RWPE2 (cell line): ENCODE data around the gene TECPR1.

Experiments used
- ATAC-seq: fragments of 200-7000 bp; cut with Tn5 transposase; 3 replicates; pipeline ENCODE4 v1.9.1; 2021; ENCODE audit warnings: low read depth
- DNase-seq: peaks from one replicate; pipeline ENCODE4 v3.0.0-alpha.2; 2020; ENCODE audit warnings: low spot score
- H3K27ac ChIP-seq: fragments of 450-650 bp; 2 replicates; pipeline ENCODE4 v1.5.1; 2017; ENCODE audit warnings: mild to moderate bottlenecking; ENCODE audit not compliant: poor library complexity, severe bottlenecking
- H3K27me3 ChIP-seq: fragments of 250-450 bp; sonication (Bioruptor Pico); 2 replicates; pipeline ENCODE4 v1.5.1; 2021; ENCODE audit warnings: mild to moderate bottlenecking, moderate library complexity; ENCODE audit not compliant: insufficient read depth, poor library complexity, severe bottlenecking
- H3K36me3 ChIP-seq: fragments of 250-450 bp; sonication (Bioruptor Pico); 2 replicates; pipeline ENCODE4 v1.5.1; 2020; ENCODE audit warnings: low read depth, mild to moderate bottlenecking, moderate library complexity
- H3K4me1 ChIP-seq: fragments of 250-450 bp; sonication (Bioruptor Pico); 2 replicates; pipeline ENCODE4 v1.5.1; 2021; ENCODE audit warnings: mild to moderate bottlenecking, moderate library complexity; ENCODE audit not compliant: insufficient read depth, poor library complexity, severe bottlenecking
- H3K4me3 ChIP-seq: fragments of 250-450 bp; sonication (Bioruptor Pico); 2 replicates; pipeline ENCODE4 v1.5.1; 2021; ENCODE audit warnings: mild to moderate bottlenecking, moderate library complexity; ENCODE audit not compliant: severe bottlenecking
- H3K9me3 ChIP-seq: fragments of 250-450 bp; sonication (Bioruptor Pico); 2 replicates; pipeline ENCODE4 v1.5.1; 2021; ENCODE audit warnings: mild to moderate bottlenecking, moderate library complexity; ENCODE audit not compliant: severe bottlenecking
- CTCF ChIP-seq: fragments of 450-650 bp; IDR thresholded peaks from one replicate; pipeline ENCODE4 v1.5.1; 2017; ENCODE audit warnings: mild to moderate bottlenecking, moderate library complexity; ENCODE audit not compliant: poor library complexity, severe bottlenecking

Gene TECPR1

GRCh38 chr7:98199131-98199530 lies 52.9 kb downstream of the TECPR1 start:
- Histone ChIP-seq H3K27me3 (no peaks in the 10 kb centered on the region), H3K4me3 (no peak overlapping the region), H3K9me3 (no peaks in the 10 kb centered on the region), H3K4me1 (no peaks in the 10 kb centered on the region), H3K27ac (no peak overlapping the region), H3K36me3 (no peaks in the 10 kb centered on the region)
- no peak for TF ChIP-seq CTCF
- ATAC-seq = no peak
- DNase-seq = no peak

GRCh38 chr7:98196706-98197605 lies 55.1 kb downstream of the TECPR1 start:
- ATAC-seq = no peak
- Histone ChIP-seq H3K36me3 (peaks cover 8% of the 10 kb centered on the region; the same call in 1 of the 2 replicates), H3K27me3 (no peaks in the 10 kb centered on the region), H3K27ac (no peak overlapping the region), H3K4me1 (no peaks in the 10 kb centered on the region), H3K9me3 (no peaks in the 10 kb centered on the region), H3K4me3 (no peak overlapping the region)
- no peak for DNase-seq
- no peak for TF ChIP-seq CTCF

GRCh38 chr7:98194672-98195457 lies 57.2 kb downstream of the TECPR1 start:
- no peaks in the 10 kb centered on the region for H3K4me1 ChIP-seq
- no peaks in the 10 kb centered on the region for H3K27me3 ChIP-seq
- H3K27ac ChIP-seq = no peak overlapping the region
- no peak overlapping the region for H3K4me3 ChIP-seq
- TF ChIP-seq CTCF = no peak
- DNase-seq = no peak
- no peak for ATAC-seq
- H3K36me3 ChIP-seq = peaks cover 11% of the 10 kb centered on the region
- no peaks in the 10 kb centered on the region for H3K9me3 ChIP-seq

GRCh38 chr7:98194186-98194585 lies 57.8 kb downstream of the TECPR1 start:
- no peaks in the 10 kb centered on the region for H3K4me1 ChIP-seq
- no peak overlapping the region for H3K4me3 ChIP-seq
- H3K27ac ChIP-seq = no peak overlapping the region
- H3K9me3 ChIP-seq = no peaks in the 10 kb centered on the region
- no peak for TF ChIP-seq CTCF
- no peak for DNase-seq
- no peak for ATAC-seq
- no peaks in the 10 kb centered on the region for H3K27me3 ChIP-seq
- peaks cover 11% of the 10 kb centered on the region for H3K36me3 ChIP-seq
